Heart right ventricle (tissue), 16 donors: Measurements from ENCODE around the gene MORF4L1. TPM values are rescaled to one million over a fixed set of nuclear protein-coding genes. Genes with fewer than 3 reads are reported as not detected.
A peak's percentile ranks its signal among the peaks of the same experiment; 100 is the strongest.

Source experiments
- ATAC-seq, 8 donors: fragments of 200-7000 bp; cut with Tn5 transposase; one replicate each; pipeline ENCODE4 v1.9.1; 2020; ENCODE audit warnings: mild to moderate bottlenecking in 8 of 8, moderate library complexity in 8 of 8, moderate number of reproducible peaks in 1 of 8
- DNase-seq, 2 donors: peaks; one replicate each; pipeline ENCODE4 v3.0.0-alpha.2; 2020
- H3K27ac ChIP-seq, 10 donors: fragments of 200-600 bp; sonication (generic) in 2 of 10; one replicate each; pipeline versions ENCODE4 v1.5.0 to v1.8.0; 2020 to 2022; ENCODE audit warnings: mild to moderate bottlenecking in 3 of 10
- H3K27me3 ChIP-seq, 7 donors: fragments of 200-600 bp; one replicate each; pipeline ENCODE4 v1.8.0; 2021 to 2022; ENCODE audit warnings: mild to moderate bottlenecking in 2 of 7
- H3K36me3 ChIP-seq, 9 donors: fragments of 200-600 bp; sonication (generic) in 1 of 9; one replicate each; pipeline versions ENCODE4 v1.5.0 to v1.8.0; 2020 to 2022; ENCODE audit warnings: mild to moderate bottlenecking in 2 of 9
- H3K4me1 ChIP-seq, 9 donors: fragments of 200-600 bp; sonication (generic) in 1 of 9; one replicate each; pipeline versions ENCODE4 v1.5.0 to v1.8.0; 2020 to 2022; ENCODE audit warnings: mild to moderate bottlenecking in 4 of 9
- H3K4me3 ChIP-seq, 10 donors: fragments of 200-600 bp; sonication (generic) in 2 of 10; one replicate each; pipeline versions ENCODE4 v1.5.0 to v1.8.0; 2020 to 2022; ENCODE audit warnings: mild to moderate bottlenecking in 7 of 10, moderate library complexity in 2 of 10
- H3K9me3 ChIP-seq, 11 donors: fragments of 200-600 bp in 10 of 11; sonication (generic) in 2 of 11; one replicate each; pipeline versions ENCODE4 v1.5.0 to v1.8.0; 2013 to 2022; ENCODE audit warnings: mild to moderate bottlenecking in 2 of 11, control low read depth in 1 of 11, moderate library complexity in 1 of 11
- WGBS, 2 donors: extraction: QIAGEN DNeasy Blood & Tissue Kit; methylation state at CpG; one replicate each; pipeline ENCODE4 v1.1.7; 2013; ENCODE audit warnings: inconsistent platforms in 1 of 2; 5-methylcytosine and 5-hydroxymethylcytosine counted together
- intact Hi-C, 10 donors: fragments of 100-400 bp; cut with DNase I; formaldehyde crosslinking; loops; one replicate each; pipeline versions ENCODE4 v1.11.1 to v1.14.2; 2022
- polyA plus RNA-seq, 2 donors: library from polyadenylated mRNA; stranded (reverse); fragments of 200-250 nt; gene quantifications; one replicate each; pipeline ENCODE4 v1.2.3, GENCODE V29; 2013
- total RNA-seq, 10 donors: library from RNA; stranded (reverse); fragmentation: NEBNext Ultra II Directional in 3 of 10; extraction: Animal tissue kit (Norgen Biotek cat#: 25700) in 3 of 10; gene quantifications; one replicate each; pipeline versions ENCODE4 v1.2.1 to v1.2.4, GENCODE V29; 2021 to 2023
- TF ChIP-seq, protein P1 (sequence below), 9 donors: fragments of 200-600 bp; sonication (generic) in 2 of 9; IDR thresholded peaks; one replicate each; pipeline versions ENCODE4 v1.5.0 to v1.8.0; 2021 to 2022; ENCODE audit warnings: antibody characterized with exemption in 9 of 9, mild to moderate bottlenecking in 5 of 9, moderate library complexity in 1 of 9
- donor health status: Arrhythmogenic right ventricular cardiomyopathy.
- donor health status: ischemic (EF 13 %, LVEDD 7.1; RV severe dilation, severe dysfunction).
- donor health status: healthy with polysubstance abuse.
- donor health status: DM: no; HTN: yes; CAD: no.
- donor health status: DM: no; HTN: no; CAD: no.
- donor health status: ischemic (EF 25% LVEDD 6.9; RV normal size, moderate dysfunction).
- donor health status: ischemic (EF 25% LVEDD 5.7; RV mildly dilated, moderate dysfunction).
- donor health status: healthy.
- donor health status: DM: yes; HTN: yes; CAD: no.
- donor health status: Ischemic cardiomyopathy.
- donor health status: ischemic (EF 35%, LVEDD 5.7; RV mildly dilated, moderate dysfunction).
- donor health status: nonischemic (EF 11% LVEDD 7.7; RV severe dilation, severe dysfunction).
- donor health status: DM: yes; HTN: yes; CAD: no.
- donor health status: PGD.
- donor health status: ischemic (EF 29% LVEDD 5.4; RV normal size, mild dysfunction).
- donor health status: nonischemic (EF 23%, LVEDD 6.1; RV moderate dilation, normal function).

The MORF4L1 gene
- total and polyA plus RNA-seq, 12 donors: 119 to 399 (median 361) TPM

DNA sequence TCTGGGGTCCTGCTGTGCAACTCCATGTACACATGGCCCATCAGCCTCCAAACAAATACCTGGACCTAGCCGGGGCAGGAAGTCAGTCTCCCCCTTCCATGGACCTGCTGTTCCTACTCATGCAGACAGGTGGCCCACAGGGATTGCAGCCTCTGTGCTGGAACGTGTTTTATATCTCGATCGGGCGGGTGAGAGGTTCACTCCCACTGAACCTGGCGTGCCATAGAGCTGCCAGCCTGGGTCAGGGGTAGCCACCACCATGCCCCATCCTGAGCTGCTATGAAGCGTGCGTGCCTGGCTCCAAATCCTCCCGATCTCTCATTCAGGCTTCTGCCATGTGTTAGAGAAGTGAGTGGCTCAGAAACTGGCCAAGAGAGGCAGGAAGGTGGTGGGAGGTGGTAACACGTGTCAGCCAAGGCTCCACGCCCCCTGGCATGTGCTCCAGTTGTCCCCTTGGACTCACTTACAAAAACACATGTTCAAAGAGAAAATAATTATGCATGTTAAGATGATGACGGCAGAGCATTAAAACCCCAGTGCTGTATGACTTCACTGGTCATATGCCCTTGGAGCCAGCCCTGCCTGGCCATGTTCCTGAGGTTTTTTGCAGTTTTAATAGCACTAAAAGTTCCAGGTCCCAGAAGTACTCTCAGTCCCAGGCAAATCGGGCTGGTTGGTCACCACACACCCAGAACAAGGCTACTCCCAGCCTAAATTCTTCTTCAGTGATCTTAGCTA is 41.5 kb downstream of the MORF4L1 start:
- DNase-seq (peak in 1 of 2 donors; percentile 27), ATAC-seq (peak; percentile 20 to 82 (median 36))
- H3K9me3 ChIP-seq: no peaks in the 10 kb centered on the region
- no peak overlapping the region for H3K4me3 ChIP-seq
- no peaks in the 10 kb centered on the region for H3K27me3 ChIP-seq
- WGBS, 2 donors: 40 to 54% methylated on average over 13 of the region's 13 CpGs
- peaks cover 8 to 79% (median 28%) of the 10 kb centered on the region in 9 donors for H3K4me1 ChIP-seq
- H3K27ac ChIP-seq: peak overlapping the region in 4 of 10 donors; percentile 6 to 71 (median 22)
- intact Hi-C loops: loop anchor here in 6 of 10 donors (2.0 to 10.0 kb wide), 7 partner anchors 21 to 268 kb away; no protein-coding TSS in a partner anchor
- H3K36me3 ChIP-seq: peaks cover 0 to 89% (median 19%) of the 10 kb centered on the region in 9 donors
- TF ChIP-seq, protein P1, sequence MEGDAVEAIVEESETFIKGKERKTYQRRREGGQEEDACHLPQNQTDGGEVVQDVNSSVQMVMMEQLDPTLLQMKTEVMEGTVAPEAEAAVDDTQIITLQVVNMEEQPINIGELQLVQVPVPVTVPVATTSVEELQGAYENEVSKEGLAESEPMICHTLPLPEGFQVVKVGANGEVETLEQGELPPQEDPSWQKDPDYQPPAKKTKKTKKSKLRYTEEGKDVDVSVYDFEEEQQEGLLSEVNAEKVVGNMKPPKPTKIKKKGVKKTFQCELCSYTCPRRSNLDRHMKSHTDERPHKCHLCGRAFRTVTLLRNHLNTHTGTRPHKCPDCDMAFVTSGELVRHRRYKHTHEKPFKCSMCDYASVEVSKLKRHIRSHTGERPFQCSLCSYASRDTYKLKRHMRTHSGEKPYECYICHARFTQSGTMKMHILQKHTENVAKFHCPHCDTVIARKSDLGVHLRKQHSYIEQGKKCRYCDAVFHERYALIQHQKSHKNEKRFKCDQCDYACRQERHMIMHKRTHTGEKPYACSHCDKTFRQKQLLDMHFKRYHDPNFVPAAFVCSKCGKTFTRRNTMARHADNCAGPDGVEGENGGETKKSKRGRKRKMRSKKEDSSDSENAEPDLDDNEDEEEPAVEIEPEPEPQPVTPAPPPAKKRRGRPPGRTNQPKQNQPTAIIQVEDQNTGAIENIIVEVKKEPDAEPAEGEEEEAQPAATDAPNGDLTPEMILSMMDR (IDR thresholded peaks at IDR 0.05): peak in 8 of 9 donors; percentile 40 to 67 (median 48)

DNA sequence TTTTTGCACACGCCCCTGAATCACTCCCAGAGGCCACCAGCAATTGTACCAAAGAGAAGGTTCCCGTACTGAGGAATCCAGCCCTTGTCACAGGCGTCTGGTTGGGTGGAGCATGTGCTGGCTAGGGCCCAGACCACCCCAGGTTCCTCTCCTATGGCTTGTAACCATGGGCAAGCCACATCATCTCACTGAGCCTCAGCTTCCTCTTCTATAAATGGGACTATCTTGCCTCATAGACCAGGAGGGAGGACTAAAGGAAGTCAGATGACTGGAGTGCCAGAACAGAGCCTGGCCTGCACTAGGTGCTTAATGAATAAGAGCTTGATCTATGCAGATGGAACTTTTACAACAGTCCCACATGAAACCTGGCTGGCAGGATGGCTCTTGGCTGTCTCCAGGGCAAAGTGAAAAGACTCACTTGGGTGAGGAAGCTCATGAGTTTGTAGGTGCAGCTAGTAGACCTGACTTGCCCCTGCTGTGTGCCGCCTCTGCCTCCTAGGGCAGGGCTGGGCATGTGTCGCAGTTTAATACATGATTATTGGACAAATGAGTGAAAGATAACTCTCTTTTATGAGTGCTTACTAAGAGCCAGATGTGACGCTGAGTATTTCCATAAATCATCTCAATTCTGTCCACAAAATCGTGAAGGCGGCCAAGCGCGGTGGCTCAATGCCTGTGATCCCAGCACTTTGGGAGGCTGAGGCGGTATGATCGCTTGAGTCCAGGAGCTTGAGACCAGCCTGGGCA is 42.8 kb downstream of the MORF4L1 start:
- Histone ChIP-seq H3K4me3 (no peak overlapping the region), H3K27me3 (no peaks in the 10 kb centered on the region), H3K27ac (peak overlapping the region in 3 of 10 donors; percentile 7 to 71 (median 9)), H3K4me1 (peaks cover 8 to 72% (median 28%) of the 10 kb centered on the region in 9 donors), H3K36me3 (peaks cover 0 to 88% (median 24%) of the 10 kb centered on the region in 9 donors), H3K9me3 (no peaks in the 10 kb centered on the region)
- ATAC-seq (peak; percentile 26 to 81 (median 64)), DNase-seq (no peak)
- WGBS, 2 donors: 86% methylated on average over 12 of the region's 12 CpGs
- TF ChIP-seq, protein P1 (IDR thresholded peaks at IDR 0.05): no peak
- intact Hi-C loops: loop anchor here in 3 of 10 donors (2.0 to 10.0 kb wide), 4 partner anchors 19 to 259 kb away; no protein-coding TSS in a partner anchor

DNA sequence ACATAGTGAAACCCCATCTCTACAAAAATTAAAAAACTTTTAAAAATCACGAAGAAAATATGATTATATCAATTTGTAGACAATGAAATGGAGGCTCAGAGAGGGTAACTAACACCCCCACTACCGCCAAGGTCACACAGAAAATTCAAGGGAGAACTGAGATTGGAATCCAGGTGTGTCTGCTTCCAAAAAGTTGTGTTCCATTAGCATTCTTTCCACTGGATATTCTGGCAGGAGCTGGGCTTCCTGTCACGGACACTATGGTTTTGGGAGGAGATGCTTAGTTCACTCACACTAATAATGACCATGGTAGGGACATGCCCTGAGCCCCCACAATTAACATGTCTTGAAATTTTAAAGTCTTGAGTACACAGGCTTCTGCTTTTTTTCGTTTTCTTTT is 43.4 kb downstream of the MORF4L1 start:
- TF ChIP-seq, protein P1 (IDR thresholded peaks at IDR 0.05): no peak
- ATAC-seq (no peak), DNase-seq (no peak)
- Histone ChIP-seq H3K4me1 (peaks cover 8 to 66% (median 28%) of the 10 kb centered on the region in 9 donors), H3K27me3 (no peaks in the 10 kb centered on the region), H3K27ac (peak overlapping the region in 2 of 10 donors; percentile 7 to 71), H3K9me3 (no peaks in the 10 kb centered on the region), H3K4me3 (no peak overlapping the region), H3K36me3 (peaks cover 0 to 88% (median 26%) of the 10 kb centered on the region in 9 donors)
- WGBS, 2 donors: 79 to 87% methylated on average over 4 of the region's 4 CpGs
- intact Hi-C loops: loop anchor here in 2 of 10 donors (10.0 kb wide), 2 partner anchors 69 to 259 kb away; no protein-coding TSS in a partner anchor

DNA sequence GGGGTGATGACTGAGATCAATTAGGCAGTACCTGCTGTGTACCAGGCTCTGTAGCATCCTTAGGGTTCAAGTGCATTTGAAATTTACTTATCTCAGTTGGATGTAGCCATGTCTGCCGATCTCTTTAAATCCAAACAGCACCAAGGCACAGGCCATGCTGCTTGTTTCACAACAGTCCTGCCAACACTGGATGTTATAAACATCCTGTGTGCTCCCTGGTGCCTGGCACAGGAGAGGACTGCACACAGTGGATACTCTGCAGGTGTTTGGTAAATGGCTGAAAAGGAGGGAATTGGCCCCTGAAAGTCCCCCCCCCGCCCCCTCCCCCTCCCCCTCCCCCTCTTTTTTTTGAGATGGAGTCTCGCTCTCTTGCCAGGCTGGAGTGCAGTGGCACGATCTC is 45.2 kb downstream of the MORF4L1 start:
- Histone ChIP-seq H3K27ac (no peak overlapping the region), H3K4me3 (no peak overlapping the region), H3K36me3 (peaks cover 0 to 88% (median 34%) of the 10 kb centered on the region in 9 donors), H3K4me1 (peaks cover 8 to 48% (median 28%) of the 10 kb centered on the region in 9 donors), H3K9me3 (no peaks in the 10 kb centered on the region), H3K27me3 (no peaks in the 10 kb centered on the region)
- DNase-seq (no peak), ATAC-seq (no peak)
- TF ChIP-seq, protein P1 (IDR thresholded peaks at IDR 0.05): no peak
- intact Hi-C loops: loop anchor here in 2 of 10 donors (10.0 kb wide), 2 partner anchors 67 to 257 kb away; no protein-coding TSS in a partner anchor
- 94% methylated on average over 2 to 4 of the region's 4 CpGs for WGBS, 2 donors
